Neuron (in vitro differentiated cells): Measurements from ENCODE around the gene PLOD3.
A peak's percentile ranks its signal among the peaks of the same experiment; 100 is the strongest.

Experiments
- H2AFZ ChIP-seq: one replicate; pipeline ENCODE4 v1.6.1; 2013; ENCODE audit warnings: low read depth, mild to moderate bottlenecking, inconsistent platforms, low read length, moderate library complexity
- H3K27me3 ChIP-seq: one replicate; pipeline ENCODE4 v1.6.1; 2013; ENCODE audit warnings: low read length; ENCODE audit not compliant: insufficient read depth
- H3K36me3 ChIP-seq: one replicate; pipeline ENCODE4 v1.6.1; 2013; ENCODE audit warnings: low read length; ENCODE audit not compliant: insufficient read depth
- H3K4me1 ChIP-seq: one replicate; pipeline ENCODE4 v1.6.1; 2013; ENCODE audit warnings: low read length; ENCODE audit not compliant: insufficient read depth
- H3K4me3 ChIP-seq: 2 replicates; pipeline ENCODE4 v1.5.1; 2013; ENCODE audit warnings: mild to moderate bottlenecking, low read length, moderate library complexity
- H3K9me3 ChIP-seq: one replicate; pipeline ENCODE4 v1.6.1; 2013; ENCODE audit warnings: low read length

The PLOD3 gene

GRCh38 chr7:101243646-101244374, 26.4 kb upstream of the PLOD3 start:
- Histone ChIP-seq H3K36me3 (peaks cover 25% of the 10 kb centered on the region), H3K27me3 (no peaks in the 10 kb centered on the region), H2AFZ (no peak overlapping the region), H3K4me1 (peaks cover 13% of the 10 kb centered on the region), H3K9me3 (no peaks in the 10 kb centered on the region), H3K4me3 (peak overlapping the region; percentile 79)

DNA sequence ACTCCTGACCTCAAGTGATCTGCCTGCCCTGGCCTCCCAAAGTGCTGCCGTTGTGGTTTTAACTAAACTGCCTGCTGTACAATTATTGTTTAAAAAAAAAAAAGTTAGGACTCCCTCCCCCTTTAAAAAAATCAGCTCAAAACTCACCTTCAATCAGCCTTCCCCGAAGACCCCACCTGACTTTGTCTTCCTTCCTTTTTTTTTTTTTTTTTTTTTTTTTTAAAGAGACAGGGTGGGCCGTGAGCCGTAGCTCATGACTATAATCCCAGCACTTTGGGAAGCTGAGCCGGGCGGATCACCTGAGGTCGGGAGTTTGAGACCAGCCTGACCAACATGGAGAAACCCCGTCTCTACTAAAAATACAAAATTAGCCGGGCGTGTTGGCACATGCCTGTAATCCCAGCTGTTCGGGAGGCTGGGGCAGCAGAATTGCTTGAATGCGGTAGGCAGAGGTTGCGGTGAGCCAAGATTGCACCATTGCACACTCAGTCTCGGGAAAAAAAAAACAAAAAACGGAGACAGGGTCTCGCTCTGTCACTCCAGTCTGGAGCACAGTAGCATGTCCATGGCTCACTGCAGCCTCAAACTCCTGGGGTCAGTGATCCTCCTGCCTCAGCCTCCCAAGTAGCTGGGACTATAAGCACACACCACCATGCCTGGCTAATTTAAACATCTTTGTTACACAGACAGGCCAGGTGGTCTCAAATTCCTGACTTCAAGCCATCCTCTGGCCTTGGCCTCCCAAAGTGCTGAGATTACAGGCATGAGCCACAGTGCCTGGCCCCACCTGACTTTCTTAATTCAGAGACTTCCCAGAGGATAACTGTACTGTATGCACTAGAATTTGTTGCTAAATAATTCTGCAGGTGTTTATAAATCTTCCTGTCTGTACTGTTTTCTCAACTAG, 24.3 kb upstream of the PLOD3 start:
- no peaks in the 10 kb centered on the region for H3K9me3 ChIP-seq
- no peak overlapping the region for H3K4me3 ChIP-seq
- no peaks in the 10 kb centered on the region for H3K27me3 ChIP-seq
- H2AFZ ChIP-seq, result no peak overlapping the region
- peaks cover 29% of the 10 kb centered on the region for H3K36me3 ChIP-seq
- H3K4me1 ChIP-seq, result peaks cover 13% of the 10 kb centered on the region

DNA sequence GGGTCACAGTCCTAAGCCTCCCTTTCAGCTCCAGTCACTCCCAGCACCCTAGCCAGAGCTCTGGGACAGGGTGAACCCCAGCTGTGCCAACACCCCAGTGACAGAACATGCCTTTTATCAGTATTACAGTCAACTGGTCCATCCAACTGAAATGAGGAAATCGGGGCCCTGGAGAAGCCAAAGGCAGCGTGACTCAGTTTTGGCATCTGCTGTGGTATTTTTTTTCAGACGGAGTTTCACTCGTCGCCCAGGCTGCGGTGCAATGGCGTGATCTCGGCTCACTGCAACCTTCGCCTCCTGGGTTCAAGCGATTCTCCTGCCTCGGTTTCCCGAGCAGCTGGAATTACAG, 23.6 kb upstream of the PLOD3 start:
- H2AFZ ChIP-seq, result no peak overlapping the region
- H3K9me3 ChIP-seq, result no peaks in the 10 kb centered on the region
- H3K4me3 ChIP-seq, result no peak overlapping the region
- no peaks in the 10 kb centered on the region for H3K27me3 ChIP-seq
- H3K36me3 ChIP-seq, result peaks cover 29% of the 10 kb centered on the region
- peaks cover 13% of the 10 kb centered on the region for H3K4me1 ChIP-seq

- Histone ChIP-seq H3K4me1 (peaks cover 10% of the 10 kb centered on the region), H3K36me3 (peaks cover 29% of the 10 kb centered on the region), H3K4me3 (no peak overlapping the region), H3K9me3 (no peaks in the 10 kb centered on the region), H3K27me3 (no peaks in the 10 kb centered on the region), H2AFZ (no peak overlapping the region)
Observed at GRCh38 chr7:101240226-101241014, 23.0 kb upstream of the PLOD3 start.

GRCh38 chr7:101239951-101240220, 22.5 kb upstream of the PLOD3 start:
- Histone ChIP-seq H3K4me3 (no peak overlapping the region), H3K27me3 (no peaks in the 10 kb centered on the region), H2AFZ (no peak overlapping the region), H3K36me3 (peaks cover 29% of the 10 kb centered on the region), H3K4me1 (peaks cover 7% of the 10 kb centered on the region), H3K9me3 (no peaks in the 10 kb centered on the region)

- Histone ChIP-seq H2AFZ (no peak overlapping the region), H3K27me3 (no peaks in the 10 kb centered on the region), H3K4me1 (peaks cover 7% of the 10 kb centered on the region), H3K9me3 (no peaks in the 10 kb centered on the region), H3K4me3 (no peak overlapping the region), H3K36me3 (peaks cover 29% of the 10 kb centered on the region)
Observed at GRCh38 chr7:101239191-101239950, 22.0 kb upstream of the PLOD3 start.

GRCh38 chr7:101238226-101239182, 21.1 kb upstream of the PLOD3 start:
- Histone ChIP-seq H3K27me3 (no peaks in the 10 kb centered on the region), H3K4me3 (no peak overlapping the region), H3K9me3 (no peaks in the 10 kb centered on the region), H2AFZ (no peak overlapping the region), H3K4me1 (peaks cover 2% of the 10 kb centered on the region), H3K36me3 (peaks cover 29% of the 10 kb centered on the region)

DNA sequence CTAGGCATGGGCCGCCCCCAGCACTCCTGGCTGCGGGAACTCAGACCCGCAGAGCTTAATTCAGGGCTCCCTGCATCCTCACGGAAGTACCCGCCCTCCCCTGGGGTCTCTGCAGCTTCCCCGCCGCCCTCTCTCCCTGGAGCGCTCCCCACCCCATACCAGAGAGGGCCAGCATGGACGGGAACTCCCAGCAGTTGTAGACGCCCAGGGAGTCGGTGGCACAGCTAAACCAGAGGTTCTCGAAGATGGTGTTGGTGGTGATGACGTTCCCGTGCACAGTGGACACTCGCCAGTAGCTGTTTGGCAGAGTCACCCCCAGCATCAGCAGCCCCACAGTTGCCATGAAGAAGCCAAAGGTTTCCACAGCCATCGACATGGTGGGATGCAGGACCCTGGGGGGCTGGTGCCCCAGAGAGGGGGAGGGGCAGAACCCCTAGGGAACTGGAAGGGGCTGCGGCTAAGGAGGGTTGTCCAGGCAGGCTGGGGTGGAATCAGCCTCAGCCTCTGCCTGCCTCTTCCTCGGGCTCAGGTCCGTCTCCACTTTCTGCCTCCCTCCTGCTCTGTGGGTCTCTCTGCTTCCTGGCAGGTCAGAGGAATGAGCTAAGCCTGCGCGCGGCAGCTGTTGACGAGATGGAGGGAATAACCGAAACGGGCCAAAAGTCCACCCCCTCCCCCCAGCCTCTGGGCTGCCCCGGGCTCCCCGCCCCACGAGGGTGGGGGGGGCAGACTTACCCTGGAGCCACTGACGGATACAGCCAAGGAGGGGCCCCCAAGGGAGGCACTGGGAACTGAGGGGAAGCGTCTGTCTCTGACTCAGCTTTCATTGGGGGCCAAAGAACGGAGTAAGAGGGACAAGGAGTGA, 20.1 kb upstream of the PLOD3 start, which contains the start of gene CLDN15:
Gene CLDN15, minus strand, starts transcription at position 597 of the 862 bp plus-strand sequence. Its CDS starts 221 bp downstream, at position 376.
- H3K27me3 ChIP-seq, result no peaks in the 10 kb centered on the region
- H3K4me1 ChIP-seq, result no peaks in the 10 kb centered on the region
- no peaks in the 10 kb centered on the region for H3K9me3 ChIP-seq
- H3K36me3 ChIP-seq, result peaks cover 29% of the 10 kb centered on the region
- H2AFZ ChIP-seq, result no peak within 1 kb of the TSS
- H3K4me3 ChIP-seq, result no peak within 1 kb of the TSS

DNA sequence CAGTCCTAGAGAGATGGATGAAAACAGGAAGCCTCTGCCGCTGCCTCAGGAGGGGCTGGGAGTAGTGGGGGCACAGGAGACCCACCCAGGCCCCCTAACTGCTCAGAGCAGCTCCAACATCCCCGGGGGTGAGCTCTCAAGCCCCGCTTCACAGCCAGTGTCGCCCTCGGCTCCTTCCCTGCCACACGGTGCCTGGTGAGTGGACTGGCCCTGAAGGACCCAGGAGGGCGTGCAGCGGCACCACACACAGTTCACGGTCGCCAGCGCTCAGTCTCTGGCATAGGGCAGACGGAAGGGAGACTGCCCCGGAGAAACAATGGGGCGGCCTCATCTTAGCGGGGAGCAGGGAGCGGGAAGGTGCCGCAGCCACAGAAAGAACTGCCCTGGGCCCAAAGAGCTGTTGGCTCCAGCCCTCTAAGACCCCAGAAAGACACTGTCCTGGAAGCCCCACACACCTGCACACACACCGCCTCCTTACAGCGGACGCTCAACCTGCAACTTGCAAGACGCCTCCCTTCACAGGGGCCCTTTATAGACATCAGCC, 19.0 kb upstream of the PLOD3 start:
- no peak overlapping the region for H3K4me3 ChIP-seq
- H3K4me1 ChIP-seq, result no peaks in the 10 kb centered on the region
- H2AFZ ChIP-seq, result no peak overlapping the region
- H3K36me3 ChIP-seq, result peaks cover 29% of the 10 kb centered on the region
- no peaks in the 10 kb centered on the region for H3K27me3 ChIP-seq
- H3K9me3 ChIP-seq, result no peaks in the 10 kb centered on the region

- H2AFZ ChIP-seq, result no peak overlapping the region
Observed at GRCh38 chr7:101235522-101235921, 18.1 kb upstream of the PLOD3 start.

DNA sequence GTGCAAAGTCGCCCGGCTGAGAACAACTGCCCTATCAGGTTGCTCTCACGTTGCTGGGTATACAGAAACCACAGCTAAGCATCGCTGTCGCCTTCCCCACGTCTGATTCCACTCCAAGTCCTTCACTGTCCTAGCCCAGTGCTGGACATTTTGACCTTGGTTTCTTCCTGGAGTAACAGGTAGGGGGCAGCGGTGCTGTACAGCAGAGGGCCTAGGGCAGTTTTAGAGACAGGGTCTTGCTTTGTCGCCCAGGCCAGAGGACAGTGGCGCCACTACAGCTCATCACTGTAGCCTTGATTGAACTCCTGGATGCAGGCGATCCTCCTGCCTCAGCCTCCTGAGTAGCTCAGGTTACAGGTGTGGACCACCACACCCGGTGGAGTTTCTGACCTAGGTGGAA, 17.7 kb upstream of the PLOD3 start:
- Histone ChIP-seq H3K36me3 (peaks cover 18% of the 10 kb centered on the region), H3K4me3 (no peak overlapping the region)

More at GRCh38 chr7:101235522-101235921, 18.1 kb upstream of the PLOD3 start:
- H3K9me3 ChIP-seq, result no peaks in the 10 kb centered on the region
- H3K27me3 ChIP-seq, result no peaks in the 10 kb centered on the region
- H3K4me3 ChIP-seq, result no peak overlapping the region
- H3K36me3 ChIP-seq, result peaks cover 23% of the 10 kb centered on the region
- no peaks in the 10 kb centered on the region for H3K4me1 ChIP-seq

More for the DNA sequence above, 17.7 kb upstream of the PLOD3 start:
- no peaks in the 10 kb centered on the region for H3K27me3 ChIP-seq
- H3K4me1 ChIP-seq, result no peaks in the 10 kb centered on the region
- no peak overlapping the region for H2AFZ ChIP-seq
- H3K9me3 ChIP-seq, result no peaks in the 10 kb centered on the region
